CD4-positive, alpha-beta T cell (primary cell): ENCODE results near the gene ACTL10. TPM values are rescaled to one million over a fixed set of nuclear protein-coding genes. Genes with fewer than 3 reads are reported as not detected.

Experiments
- ATAC-seq: fragments of 200-7000 bp; cut with Tn5 transposase; one replicate; pipeline ENCODE4 v1.10.0; 2022; ENCODE audit warnings: mild to moderate bottlenecking; ENCODE audit not compliant: poor library complexity
- CTCF ChIA-PET: fragments of 350-600 bp; sonication (Branson Sonifier 250); formaldehyde crosslinking; loops from one replicate; lab custom pipeline; 2021; ENCODE audit warnings: antibody characterized with exemption, inconsistent platforms; lab: Charles Lee
- POLR2A ChIA-PET: fragments of 350-600 bp; sonication (Branson Sonifier 250); formaldehyde crosslinking; loops from one replicate; lab custom pipeline; 2021; ENCODE audit warnings: antibody characterized with exemption, inconsistent platforms; lab: Charles Lee
- DNase-seq, 14 experiments: peaks; one replicate each; pipeline ENCODE4 v3.0.0-alpha.2; 2013 to 2020; ENCODE audit warnings: mixed read lengths in 2 of 14
- H3K27ac ChIP-seq, 2 donors: one replicate each; pipeline versions ENCODE4 v1.5.1 to v1.7.0; 2013; ENCODE audit warnings: low read length in 2 of 2, low read depth in 1 of 2, mild to moderate bottlenecking in 1 of 2
- H3K27me3 ChIP-seq, 2 experiments: 1 replicate in 1 of 2; 2 replicates in 1 of 2; pipeline versions ENCODE4 v1.6.1 to v1.7.0; 2013; ENCODE audit warnings: low read length in 2 of 2, control low read depth in 1 of 2, mild to moderate bottlenecking in 1 of 2, moderate library complexity in 1 of 2; ENCODE audit not compliant: insufficient read depth in 2 of 2, control insufficient read depth in 1 of 2
- H3K36me3 ChIP-seq: one replicate; pipeline ENCODE4 v1.6.1; 2013; ENCODE audit warnings: low read length, control low read depth; ENCODE audit not compliant: insufficient read depth
- H3K4me1 ChIP-seq: one replicate; pipeline ENCODE4 v1.6.1; 2013; ENCODE audit warnings: low read length, control low read depth; ENCODE audit not compliant: insufficient read depth
- H3K4me3 ChIP-seq: one replicate; pipeline ENCODE4 v1.5.1; 2013; ENCODE audit warnings: mild to moderate bottlenecking, low read length, moderate library complexity
- H3K9me3 ChIP-seq, 2 experiments: 1 replicate in 1 of 2; 2 replicates in 1 of 2; pipeline versions ENCODE4 v1.6.1 to v1.7.0; 2013; ENCODE audit warnings: low read length in 2 of 2, mild to moderate bottlenecking in 2 of 2, control low read depth in 1 of 2, moderate library complexity in 1 of 2; ENCODE audit not compliant: control insufficient read depth in 1 of 2, insufficient read depth in 1 of 2
- H3K27ac Mint-ChIP-seq: one replicate; pipeline ENCODE4 v1.8.0; 2020; ENCODE audit warnings: mixed read lengths
- H3K27me3 Mint-ChIP-seq: one replicate; pipeline ENCODE4 v1.8.0; 2021; ENCODE audit warnings: mixed read lengths
- H3K36me3 Mint-ChIP-seq: one replicate; pipeline ENCODE4 v1.8.0; 2021; ENCODE audit warnings: low read depth, mixed read lengths
- H3K4me1 Mint-ChIP-seq: one replicate; pipeline ENCODE4 v1.8.0; 2021; ENCODE audit warnings: low read depth, mixed read lengths
- H3K4me3 Mint-ChIP-seq: one replicate; pipeline ENCODE4 v1.8.0; 2020; ENCODE audit warnings: mild to moderate bottlenecking, mixed read lengths
- H3K9me3 Mint-ChIP-seq: one replicate; pipeline ENCODE4 v1.8.0; 2020; ENCODE audit warnings: mixed read lengths
- intact Hi-C, 2 experiments: fragments of 100-400 bp; cut with DNase I in 1 of 2; cut with micrococcal nuclease in 1 of 2; formaldehyde crosslinking; loops; one replicate each; pipeline versions ENCODE4 v1.15.1 to v1.9.0; 2023 to 2025; cut with DNase I, micrococcal nuclease
- total RNA-seq, 174 experiments: library from RNA in 2 of 174; stranded (reverse) in 2 of 174; gene quantifications; one replicate each; pipeline ENCODE4 v1.2.3 and lab custom pipeline; 2021 to 2026
- TF ChIP-seq, protein P1 (sequence below): fragments of 200-600 bp; IDR thresholded peaks from one replicate; pipeline ENCODE4 v1.8.0; 2022; ENCODE audit warnings: antibody characterized with exemption, mild to moderate bottlenecking

The ACTL10 gene
- total RNA-seq, 2 experiments from 2014 or later: 0.28 to 0.55 TPM

DNA sequence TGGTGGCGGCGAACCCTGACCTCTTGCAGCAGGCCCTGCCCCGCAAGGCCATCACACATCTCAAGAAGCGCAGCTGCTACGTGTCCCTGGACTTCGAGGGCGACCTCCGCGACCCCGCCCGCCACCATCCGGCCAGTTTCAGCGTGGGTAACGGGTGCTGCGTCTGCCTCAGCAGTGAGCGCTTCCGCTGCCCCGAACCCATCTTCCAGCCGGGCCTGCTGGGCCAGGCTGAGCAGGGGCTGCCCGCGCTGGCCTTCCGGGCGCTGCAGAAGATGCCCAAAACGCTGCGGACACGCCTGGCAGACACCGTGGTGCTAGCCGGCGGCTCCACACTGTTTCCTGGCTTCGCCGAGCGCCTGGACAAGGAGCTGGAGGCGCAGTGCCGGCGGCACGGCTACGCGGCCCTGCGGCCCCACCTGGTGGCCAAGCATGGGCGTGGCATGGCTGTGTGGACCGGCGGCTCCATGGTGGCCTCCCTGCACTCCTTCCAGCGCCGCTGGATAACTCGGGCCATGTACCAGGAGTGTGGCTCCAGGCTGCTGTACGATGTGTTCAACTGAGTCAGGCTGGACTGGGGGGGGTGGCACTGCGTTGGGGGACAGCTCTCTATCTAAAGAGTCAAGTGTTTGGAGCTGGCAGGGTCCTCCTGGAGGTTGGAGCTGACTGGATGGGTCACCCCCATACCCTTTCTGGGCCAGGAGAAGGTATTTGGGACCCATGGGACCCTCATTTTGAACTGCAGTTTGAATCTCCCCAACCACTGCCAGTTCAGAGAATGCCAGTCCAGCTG is 1.1 kb downstream of the ACTL10 start:
- no peaks in the 10 kb centered on the region for H3K9me3 ChIP-seq
- Mint-ChIP-seq H3K27me3 (no peaks in the 10 kb centered on the region), H3K4me1 (peaks cover 33% of the 10 kb centered on the region), H3K27ac (peak overlapping the region; percentile 49), H3K9me3 (no peaks in the 10 kb centered on the region), H3K36me3 (no peaks in the 10 kb centered on the region), H3K4me3 (peak overlapping the region; percentile 75)
- no peaks in the 10 kb centered on the region for H3K27me3 ChIP-seq
- H3K36me3 ChIP-seq: no peaks in the 10 kb centered on the region
- no peak overlapping the region for H3K27ac ChIP-seq
- CTCF ChIA-PET: interaction anchor here (0.6 to 3.3 kb wide), 44 partner anchors 10 to 295 kb away, joined by 3 to 30 read pairs (median 4); partner anchors contain the start of genes CBFA2T2, CDK5RAP1, E2F1 and PXMP4
- DNase-seq (peak; percentile 54 to 90 (median 70)), ATAC-seq (peak; percentile 61)
- H3K4me3 ChIP-seq: peak overlapping the region; percentile 72
- TF ChIP-seq, protein P1, sequence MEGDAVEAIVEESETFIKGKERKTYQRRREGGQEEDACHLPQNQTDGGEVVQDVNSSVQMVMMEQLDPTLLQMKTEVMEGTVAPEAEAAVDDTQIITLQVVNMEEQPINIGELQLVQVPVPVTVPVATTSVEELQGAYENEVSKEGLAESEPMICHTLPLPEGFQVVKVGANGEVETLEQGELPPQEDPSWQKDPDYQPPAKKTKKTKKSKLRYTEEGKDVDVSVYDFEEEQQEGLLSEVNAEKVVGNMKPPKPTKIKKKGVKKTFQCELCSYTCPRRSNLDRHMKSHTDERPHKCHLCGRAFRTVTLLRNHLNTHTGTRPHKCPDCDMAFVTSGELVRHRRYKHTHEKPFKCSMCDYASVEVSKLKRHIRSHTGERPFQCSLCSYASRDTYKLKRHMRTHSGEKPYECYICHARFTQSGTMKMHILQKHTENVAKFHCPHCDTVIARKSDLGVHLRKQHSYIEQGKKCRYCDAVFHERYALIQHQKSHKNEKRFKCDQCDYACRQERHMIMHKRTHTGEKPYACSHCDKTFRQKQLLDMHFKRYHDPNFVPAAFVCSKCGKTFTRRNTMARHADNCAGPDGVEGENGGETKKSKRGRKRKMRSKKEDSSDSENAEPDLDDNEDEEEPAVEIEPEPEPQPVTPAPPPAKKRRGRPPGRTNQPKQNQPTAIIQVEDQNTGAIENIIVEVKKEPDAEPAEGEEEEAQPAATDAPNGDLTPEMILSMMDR: peak; percentile 88
- peaks cover 52% of the 10 kb centered on the region for H3K4me1 ChIP-seq
- intact Hi-C loops: loop anchor here (1.0 to 10.0 kb wide), 4 partner anchors 67 to 1713 kb away; partner anchors contain the start of genes PDRG1 (in 1 of the 2) and ZNF341 (in 1 of the 2)
- POLR2A ChIA-PET: interaction anchor here (0.6 to 4.0 kb wide), 13 partner anchors 12 to 267 kb away, joined by 3 to 45 read pairs (median 7); partner anchors contain the start of genes CBFA2T2, CDK5RAP1, PXMP4 and SNTA1

DNA sequence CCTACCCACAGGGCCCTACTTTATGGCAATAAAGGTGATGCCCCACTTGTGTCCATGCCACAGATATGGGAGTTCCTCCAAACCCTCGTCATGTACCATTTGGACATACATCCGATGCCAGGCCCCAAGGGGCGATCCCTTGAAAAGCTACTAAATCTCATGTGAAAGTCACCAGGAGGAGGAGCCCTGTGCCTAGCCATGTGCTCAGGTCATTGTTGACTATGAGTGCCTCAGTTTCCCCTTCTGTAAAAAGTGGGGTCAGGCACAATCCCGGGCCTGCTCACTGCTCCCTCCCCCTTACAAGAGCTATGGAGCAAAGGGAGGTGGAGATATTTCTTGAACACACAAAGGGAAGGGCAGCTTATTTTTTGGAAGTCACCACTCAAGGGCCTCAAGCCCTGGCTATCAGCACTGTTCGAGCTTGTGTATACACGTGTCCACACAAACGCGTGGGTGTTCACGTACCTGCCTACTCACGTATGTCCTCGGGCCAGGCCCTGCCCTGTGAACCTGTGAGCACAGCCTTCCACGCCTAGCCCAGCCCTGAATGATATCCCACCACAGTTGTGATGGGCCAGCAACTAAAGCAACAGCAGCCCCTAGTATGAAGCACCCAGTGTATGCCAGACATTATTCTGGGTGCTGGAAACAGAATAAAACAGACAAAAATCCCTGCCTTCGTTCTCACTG is 1.9 kb downstream of the ACTL10 start:
- Histone ChIP-seq H3K9me3 (no peaks in the 10 kb centered on the region), H3K4me1 (peaks cover 54% of the 10 kb centered on the region), H3K27me3 (no peaks in the 10 kb centered on the region), H3K36me3 (no peaks in the 10 kb centered on the region), H3K4me3 (no peak overlapping the region), H3K27ac (no peak overlapping the region)
- intact Hi-C loops: loop anchor here (1.0 to 10.0 kb wide), 4 partner anchors 66 to 1714 kb away; partner anchors contain the start of genes PDRG1 (in 1 of the 2) and ZNF341 (in 1 of the 2)
- CTCF ChIA-PET: interaction anchor here (1.1 to 3.3 kb wide), 27 partner anchors 9 to 296 kb away, joined by 3 to 30 read pairs (median 6); partner anchors contain the start of genes CBFA2T2, E2F1, PXMP4 and SNTA1
- TF ChIP-seq, protein P1: no peak
- H3K36me3 Mint-ChIP-seq: no peaks in the 10 kb centered on the region
- peak overlapping the region; percentile 49 for H3K27ac Mint-ChIP-seq
- no peaks in the 10 kb centered on the region for H3K9me3 Mint-ChIP-seq
- H3K27me3 Mint-ChIP-seq: no peaks in the 10 kb centered on the region
- peak overlapping the region; percentile 75 for H3K4me3 Mint-ChIP-seq
- peaks cover 37% of the 10 kb centered on the region for H3K4me1 Mint-ChIP-seq
- no peak for DNase-seq
- ATAC-seq: no peak
- POLR2A ChIA-PET: interaction anchor here (1.0 to 4.0 kb wide), 10 partner anchors 11 to 267 kb away, joined by 3 to 45 read pairs (median 17); partner anchors contain the start of genes CBFA2T2, CDK5RAP1, PXMP4 and SNTA1

GRCh38 chr20:33669224-33669623 is 2.5 kb downstream of the ACTL10 start:
- ChIA-PET POLR2A (interaction anchor here (1.0 to 4.0 kb wide), 7 partner anchors 10 to 225 kb away, joined by 3 to 45 read pairs (median 23); partner anchors contain the start of genes CBFA2T2, PXMP4, SNTA1 and ZNF341), CTCF (interaction anchor here (1.2 to 3.3 kb wide), 6 partner anchors 10 to 296 kb away, joined by 3 to 15 read pairs (median 12); partner anchors contain the start of genes E2F1 and SNTA1)
- H3K27ac Mint-ChIP-seq: no peak overlapping the region
- H3K4me1 Mint-ChIP-seq: peaks cover 32% of the 10 kb centered on the region
- Histone ChIP-seq H3K27ac (no peak overlapping the region), H3K36me3 (no peaks in the 10 kb centered on the region), H3K9me3 (no peaks in the 10 kb centered on the region), H3K4me3 (no peak overlapping the region), H3K27me3 (no peaks in the 10 kb centered on the region), H3K4me1 (peaks cover 53% of the 10 kb centered on the region)
- TF ChIP-seq, protein P1: no peak
- no peak for DNase-seq
- H3K9me3 Mint-ChIP-seq: no peaks in the 10 kb centered on the region
- H3K4me3 Mint-ChIP-seq: peak overlapping the region; percentile 75
- ATAC-seq: no peak
- H3K27me3 Mint-ChIP-seq: no peaks in the 10 kb centered on the region
- H3K36me3 Mint-ChIP-seq: no peaks in the 10 kb centered on the region
- intact Hi-C loops: loop anchor here (2.0 to 10.0 kb wide), 3 partner anchors 66 to 1714 kb away; partner anchors contain the start of genes PDRG1 (in 1 of the 2) and ZNF341 (in 1 of the 2)
